Daoy (cell line): ENCODE data around the gene MAP1A. TPM values are rescaled to one million over a fixed set of nuclear protein-coding genes. Genes with fewer than 3 reads are reported as not detected.

ENCODE experiments used
- DNase-seq: peaks from one replicate; pipeline ENCODE4 v3.0.0-alpha.2; 2015; ENCODE audit warnings: low read depth
- total RNA-seq: library from RNA; depleted of rRNA; stranded (reverse); fragments of >200 nt; shearing (Covaris generic); gene quantifications from 2 replicates; pipeline ENCODE4 v1.2.3, GENCODE V29; 2014

The MAP1A gene
- total RNA-seq, 1 experiment from 2014 or later, result 2.7 TPM

GRCh38 chr15:43511012-43511885 lies 6.2 kb upstream of the MAP1A start:
- DNase-seq, result peak; percentile 50

DNA sequence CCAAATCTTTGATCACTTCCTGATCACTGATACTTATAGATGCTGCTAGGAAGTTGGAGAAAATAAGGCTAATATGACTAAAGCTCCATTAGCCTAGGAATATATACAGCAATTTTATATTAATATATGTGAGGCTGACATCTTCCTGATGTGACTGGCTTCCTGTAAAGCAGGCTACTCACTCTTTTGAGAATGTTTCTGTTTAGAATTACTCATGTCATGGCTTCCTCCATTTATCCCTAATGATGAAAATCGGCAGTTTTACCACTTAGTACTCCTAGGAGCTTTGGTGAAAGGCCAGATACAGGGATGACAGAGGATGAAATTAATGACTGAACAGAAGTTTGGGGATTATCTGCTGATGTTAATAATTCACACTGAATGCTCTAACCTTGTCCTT lies 3.9 kb upstream of the MAP1A start:
- DNase-seq, result no peak

DNA sequence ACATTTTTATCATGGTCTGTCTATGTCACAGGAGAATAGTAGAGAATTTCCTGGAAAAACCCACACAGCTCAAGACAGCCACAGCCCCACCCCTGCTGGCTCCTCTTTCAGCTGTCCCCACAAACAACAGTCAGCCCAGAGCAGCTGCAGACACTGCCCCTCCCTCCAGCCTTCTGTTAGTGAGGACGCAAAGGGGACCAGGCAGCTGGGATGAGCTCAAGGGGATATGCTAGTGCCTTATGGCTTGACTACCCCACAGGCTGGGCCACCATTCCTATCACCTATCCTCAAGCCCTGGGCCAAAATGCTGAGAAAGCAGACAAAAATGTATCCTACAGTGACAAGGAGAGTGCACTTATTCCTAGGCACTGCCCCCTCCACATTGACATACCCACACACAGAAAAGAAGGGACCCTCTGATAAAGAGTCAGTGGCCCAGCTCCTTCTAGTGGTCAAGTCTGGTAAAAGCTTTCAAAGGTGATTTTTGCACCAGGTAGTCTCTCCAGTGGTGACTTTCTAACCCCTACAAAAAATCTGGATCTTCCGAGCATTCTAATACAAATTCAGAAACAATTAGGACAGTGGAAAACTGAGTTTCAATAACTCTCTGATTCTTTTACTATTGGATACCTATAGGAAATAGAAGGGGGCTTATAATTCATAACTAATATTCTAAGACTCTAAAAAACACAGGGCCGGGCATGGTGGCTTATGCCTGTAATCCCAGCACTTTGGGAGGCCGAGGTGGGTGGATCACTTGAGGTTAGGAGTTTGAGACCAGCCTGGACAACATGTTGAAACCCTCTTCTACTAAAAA lies 3.0 kb upstream of the MAP1A start:
- no peak for DNase-seq

DNA sequence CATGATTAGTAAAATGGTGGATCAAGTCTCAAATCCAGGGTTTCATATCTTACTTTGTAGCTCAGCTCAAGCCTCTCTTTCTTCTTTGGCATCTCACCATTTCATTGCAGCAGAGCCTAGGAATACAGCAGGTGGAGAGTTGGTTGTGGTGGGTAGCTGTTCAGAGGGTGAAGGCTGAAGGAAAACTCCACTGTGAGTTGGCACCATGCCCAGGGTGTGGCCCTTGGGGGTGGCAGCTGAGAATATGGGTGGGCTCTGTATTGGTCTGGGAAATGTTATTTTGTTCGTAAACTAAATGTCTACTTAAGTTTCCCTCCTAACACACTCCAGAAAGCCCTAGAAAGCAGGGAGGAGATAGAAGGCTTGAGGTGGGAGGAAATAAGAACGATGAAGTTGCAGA lies 1.7 kb upstream of the MAP1A start:
- no peak for DNase-seq

GRCh38 chr15:43516185-43516584 lies 1.2 kb upstream of the MAP1A start:
- no peak for DNase-seq

GRCh38 chr15:43516801-43517353 lies 531 bp upstream of the MAP1A start:
- DNase-seq, result no peak

DNA sequence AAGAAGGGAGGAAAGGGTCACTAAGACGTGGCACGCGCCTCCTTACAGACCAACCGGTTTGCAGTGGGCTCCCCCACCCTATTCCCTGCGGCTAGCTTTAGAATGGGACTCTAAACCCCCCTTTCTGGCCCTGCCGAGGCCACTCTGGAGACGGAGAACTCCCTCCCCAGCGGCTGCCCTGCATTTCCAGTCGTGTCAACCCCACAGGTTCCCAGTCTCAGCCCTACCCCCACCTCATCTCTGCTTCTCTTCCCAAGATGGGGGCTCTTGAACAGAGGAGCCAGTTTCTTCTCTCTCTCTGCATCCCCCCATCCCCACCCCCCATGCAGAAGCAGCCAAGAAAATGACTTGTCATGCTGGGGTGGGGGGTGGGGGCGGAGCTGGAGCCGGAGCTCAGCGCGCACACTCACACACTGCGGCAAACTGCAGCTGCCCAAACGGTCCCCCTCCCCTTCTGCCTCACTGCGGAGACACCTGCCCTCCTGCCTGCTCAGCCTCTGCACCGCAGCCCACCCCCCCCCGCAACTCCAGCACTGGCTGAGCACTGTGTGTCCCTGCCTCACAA lies 871 bp downstream of the MAP1A start:
- peak; percentile 41 for DNase-seq

GRCh38 chr15:43519196-43519595 lies 1.8 kb downstream of the MAP1A start:
- no peak for DNase-seq

DNA sequence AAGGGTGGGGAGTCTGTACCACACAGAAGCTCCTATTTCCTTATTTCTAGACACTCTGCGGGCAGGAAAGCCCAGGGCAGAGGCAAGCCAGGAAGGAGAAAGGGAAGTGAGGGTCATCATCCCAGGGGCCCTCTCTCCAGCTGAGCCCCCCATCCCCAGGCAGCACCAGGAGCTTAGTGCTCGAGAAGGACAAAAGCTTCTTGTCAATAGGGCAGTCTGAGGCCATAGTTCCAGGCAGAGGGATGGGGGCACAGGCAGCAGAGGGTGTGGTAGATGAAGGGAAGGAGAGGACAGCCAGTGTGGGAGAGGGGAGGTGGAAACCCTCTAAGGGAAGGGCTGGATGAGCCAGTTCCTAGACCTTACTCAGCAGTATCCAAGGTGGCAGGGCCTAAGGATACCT lies 2.7 kb downstream of the MAP1A start:
- DNase-seq, result no peak

- no peak for DNase-seq
Observed at GRCh38 chr15:43521419-43521818, 4.0 kb downstream of the MAP1A start.

DNA sequence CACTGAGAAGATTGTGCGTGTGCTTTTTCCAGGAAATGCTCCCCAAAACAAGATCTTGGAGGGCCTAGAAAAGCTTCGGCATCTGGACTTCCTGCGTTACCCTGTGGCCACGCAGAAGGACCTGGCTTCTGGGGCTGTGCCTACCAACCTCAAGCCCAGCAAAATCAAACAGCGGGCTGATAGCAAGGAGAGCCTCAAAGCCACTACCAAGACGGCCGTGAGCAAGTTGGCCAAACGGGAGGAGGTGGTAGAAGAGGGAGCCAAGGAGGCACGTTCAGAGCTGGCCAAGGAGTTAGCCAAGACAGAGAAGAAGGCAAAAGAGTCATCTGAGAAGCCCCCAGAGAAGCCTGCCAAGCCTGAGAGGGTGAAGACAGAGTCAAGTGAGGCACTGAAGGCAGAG lies 4.8 kb downstream of the MAP1A start:
- DNase-seq, result no peak

DNA sequence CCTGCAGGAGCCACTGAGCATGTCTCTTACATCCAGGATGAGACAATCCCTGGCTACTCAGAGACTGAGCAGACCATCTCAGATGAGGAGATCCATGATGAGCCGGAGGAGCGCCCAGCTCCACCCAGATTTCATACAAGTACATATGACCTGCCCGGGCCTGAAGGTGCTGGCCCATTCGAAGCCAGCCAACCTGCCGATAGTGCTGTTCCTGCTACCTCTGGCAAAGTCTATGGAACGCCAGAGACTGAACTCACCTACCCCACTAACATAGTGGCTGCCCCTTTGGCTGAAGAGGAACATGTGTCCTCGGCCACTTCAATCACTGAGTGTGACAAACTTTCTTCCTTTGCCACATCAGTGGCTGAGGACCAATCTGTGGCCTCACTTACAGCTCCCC lies 6.2 kb downstream of the MAP1A start:
- DNase-seq, result no peak

GRCh38 chr15:43524254-43524845 lies 6.9 kb downstream of the MAP1A start:
- no peak for DNase-seq

DNA sequence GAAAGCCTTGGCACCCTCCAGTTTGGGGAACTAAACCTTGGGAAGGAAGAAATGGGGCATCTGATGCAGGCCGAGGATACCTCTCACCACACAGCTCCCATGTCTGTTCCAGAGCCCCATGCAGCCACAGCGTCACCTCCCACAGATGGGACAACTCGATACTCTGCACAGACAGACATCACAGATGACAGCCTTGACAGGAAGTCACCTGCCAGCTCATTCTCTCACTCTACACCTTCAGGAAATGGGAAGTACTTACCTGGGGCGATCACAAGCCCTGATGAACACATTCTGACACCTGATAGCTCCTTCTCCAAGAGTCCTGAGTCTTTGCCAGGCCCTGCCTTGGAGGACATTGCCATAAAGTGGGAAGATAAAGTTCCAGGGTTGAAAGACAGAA lies 7.7 kb downstream of the MAP1A start:
- DNase-seq, result no peak

GRCh38 chr15:43526261-43526930 lies 9.0 kb downstream of the MAP1A start:
- DNase-seq, result no peak

- no peak for DNase-seq
Observed at GRCh38 chr15:43527016-43527801, 9.8 kb downstream of the MAP1A start.

DNA sequence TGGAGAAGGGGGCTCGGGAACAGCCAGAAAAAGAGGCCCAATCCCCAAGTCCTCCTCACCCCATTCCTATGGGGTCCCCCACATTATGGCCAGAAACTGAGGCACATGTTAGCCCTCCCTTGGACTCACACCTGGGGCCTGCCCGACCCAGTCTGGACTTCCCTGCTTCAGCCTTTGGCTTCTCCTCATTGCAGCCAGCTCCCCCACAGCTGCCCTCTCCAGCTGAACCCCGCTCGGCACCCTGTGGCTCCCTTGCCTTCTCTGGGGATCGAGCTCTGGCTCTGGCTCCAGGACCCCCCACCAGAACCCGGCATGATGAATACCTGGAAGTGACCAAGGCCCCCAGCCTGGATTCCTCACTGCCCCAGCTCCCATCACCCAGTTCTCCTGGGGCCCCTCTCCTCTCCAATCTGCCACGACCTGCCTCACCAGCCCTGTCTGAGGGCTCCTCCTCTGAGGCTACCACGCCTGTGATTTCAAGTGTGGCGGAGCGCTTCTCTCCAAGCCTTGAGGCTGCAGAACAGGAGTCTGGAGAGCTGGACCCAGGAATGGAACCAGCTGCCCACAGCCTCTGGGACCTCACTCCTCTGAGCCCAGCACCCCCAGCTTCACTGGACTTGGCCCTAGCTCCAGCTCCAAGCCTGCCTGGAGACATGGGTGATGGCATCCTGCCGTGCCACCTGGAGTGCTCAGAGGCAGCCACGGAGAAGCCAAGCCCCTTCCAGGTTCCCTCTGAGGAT lies 10.6 kb downstream of the MAP1A start:
- DNase-seq, result no peak

- no peak for DNase-seq
Observed at GRCh38 chr15:43528542-43529007, 11.2 kb downstream of the MAP1A start.

- no peak for DNase-seq
Observed at GRCh38 chr15:43529141-43529540, 11.7 kb downstream of the MAP1A start.
